HPDE6-E6E7 (cell line): ENCODE results near the gene KCNK16.
A peak's percentile ranks its signal among the peaks of the same experiment; 100 is the strongest.

Source experiments
- DNase-seq: peaks from one replicate; pipeline ENCODE4 v3.0.0; 2011; ENCODE audit warnings: missing footprints; ENCODE audit errors: extremely low spot score

The KCNK16 gene

DNA sequence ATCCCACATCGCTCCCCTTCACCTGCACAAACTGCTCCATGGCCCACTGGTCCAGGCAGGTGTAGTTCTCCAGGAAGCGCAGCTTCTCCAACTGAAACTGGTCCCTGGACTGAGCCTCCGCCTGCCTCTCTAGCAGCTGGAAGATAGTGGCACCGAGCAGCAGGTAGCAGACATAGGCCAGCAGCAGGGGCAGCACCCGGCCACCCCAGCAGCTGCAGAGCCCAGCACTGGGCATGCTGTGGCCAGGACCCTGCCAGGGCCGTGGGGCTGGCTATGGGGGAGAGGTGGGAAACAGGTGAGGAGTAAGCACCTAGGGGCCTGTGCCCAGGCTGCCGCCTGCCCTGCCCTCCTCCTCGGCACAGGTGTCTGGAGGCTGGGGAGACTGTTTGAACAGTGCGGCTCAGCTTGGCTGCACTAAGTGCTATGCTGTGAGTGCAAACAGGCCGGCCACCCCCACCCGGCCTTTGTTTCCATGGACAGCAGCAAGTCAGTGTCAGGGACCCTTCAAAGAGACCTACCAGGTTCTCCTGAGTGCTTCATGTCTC is at the start of gene KCNK16:
Gene KCNK16 (minus strand): TSS at position 397 of the 545 bp plus-strand sequence. CDS start 162 bp downstream, at position 235.
- no peak for DNase-seq

GRCh38 chr6:39370390-39370789 is 47.9 kb upstream of the KCNK16 start:
- DNase-seq = no peak

DNA sequence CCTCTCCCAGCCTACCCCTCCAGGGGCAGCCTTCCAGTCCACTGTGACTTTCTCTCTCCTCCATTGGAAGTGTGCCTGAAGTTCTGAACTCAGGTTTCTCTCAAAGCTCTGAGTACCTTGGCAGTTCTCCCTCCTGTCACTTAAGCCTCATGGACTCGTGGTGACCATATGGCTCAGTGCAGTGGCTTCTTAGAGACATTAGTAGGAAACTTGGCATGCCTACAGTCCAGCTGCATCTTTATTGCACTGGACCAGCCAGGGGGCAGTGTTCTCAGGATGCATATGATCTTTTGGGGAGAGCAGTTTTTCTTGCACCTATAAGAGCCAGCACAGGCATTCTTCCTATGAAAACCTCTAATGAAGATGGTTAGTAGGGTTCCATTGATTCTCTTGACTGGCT is 47.5 kb upstream of the KCNK16 start:
- no peak for DNase-seq

DNA sequence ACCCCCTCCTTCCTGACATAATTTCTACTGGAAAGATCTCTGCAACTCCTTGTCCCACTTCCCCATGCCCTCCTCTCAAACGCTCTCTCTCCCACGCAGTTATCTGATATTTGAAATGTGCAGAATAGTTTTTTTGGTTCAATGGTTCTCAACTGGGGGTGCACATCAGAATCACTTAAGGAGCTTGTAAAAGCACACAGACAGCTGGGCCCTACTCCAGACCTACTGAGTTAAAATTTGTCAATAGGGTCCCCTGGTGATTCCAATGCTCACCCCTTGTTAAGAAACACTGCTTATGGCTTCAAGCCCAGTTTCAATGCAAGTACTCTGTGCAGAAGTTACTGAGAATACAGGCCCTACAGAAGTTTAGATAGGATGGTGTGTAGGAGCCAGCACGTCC is 45.2 kb upstream of the KCNK16 start:
- no peak for DNase-seq

- no peak for DNase-seq
Measured at GRCh38 chr6:39366931-39367618, 44.6 kb upstream of the KCNK16 start.

DNA sequence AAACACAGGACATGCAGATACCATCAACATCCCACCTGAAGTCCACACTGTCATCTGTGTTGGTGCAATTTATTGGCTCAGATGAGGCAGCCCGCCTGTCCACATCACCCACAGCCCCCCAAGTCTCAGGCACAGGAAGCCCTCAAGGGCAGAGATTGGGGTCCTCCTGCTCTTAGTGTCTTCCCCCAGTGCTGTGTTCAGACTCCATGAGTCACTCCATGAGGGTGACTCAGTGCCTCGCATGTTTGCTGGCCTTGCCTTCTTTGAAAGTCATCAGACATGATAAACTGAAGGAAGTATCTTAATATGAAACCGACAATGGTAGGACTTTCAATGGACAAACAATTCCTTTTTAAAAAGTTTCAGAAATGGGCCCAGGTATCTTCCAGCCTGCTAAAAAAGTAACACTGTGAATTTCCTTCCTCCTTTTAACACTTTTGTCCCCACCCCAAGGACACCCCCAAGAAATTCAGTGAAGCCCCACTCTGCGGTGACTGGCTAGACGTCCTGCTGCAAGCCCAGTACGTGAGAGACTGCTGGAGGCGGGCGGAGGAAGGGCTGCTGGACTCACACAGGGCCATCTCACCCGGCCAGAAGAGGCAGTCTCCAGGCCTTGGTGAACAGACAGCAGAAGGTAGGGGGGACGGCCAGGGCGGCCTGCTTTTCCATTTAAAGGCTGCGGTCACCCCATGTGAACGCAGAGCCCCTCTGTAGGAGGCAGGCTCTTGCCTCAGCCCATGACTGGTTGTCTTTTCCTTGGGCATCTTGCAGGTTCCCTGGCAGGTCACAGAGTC is 43.0 kb upstream of the KCNK16 start:
- DNase-seq = no peak

- DNase-seq = no peak
Measured at GRCh38 chr6:39363280-39363679, 40.8 kb upstream of the KCNK16 start.

DNA sequence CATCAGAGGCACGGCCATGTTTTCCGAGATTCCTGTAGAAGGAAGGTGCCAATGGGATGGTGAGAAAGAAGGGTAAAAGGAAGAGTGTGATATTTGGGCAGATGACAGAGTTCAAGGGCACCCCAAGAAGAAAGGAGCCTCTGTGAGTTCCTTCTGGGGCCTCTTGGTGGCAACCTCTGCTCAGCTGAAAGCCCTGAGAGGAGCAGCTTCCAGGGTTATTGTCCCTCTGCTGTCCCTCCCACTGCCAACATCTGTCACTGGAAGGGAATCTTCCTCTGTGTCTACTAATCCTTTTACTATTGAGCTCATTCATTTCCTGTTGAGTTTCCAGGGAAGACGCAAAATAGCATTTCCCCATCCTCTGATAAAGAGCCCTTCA is 40.0 kb upstream of the KCNK16 start:
- no peak for DNase-seq

GRCh38 chr6:39361657-39362486 is 39.4 kb upstream of the KCNK16 start:
- DNase-seq = peak; percentile 60

GRCh38 chr6:39360378-39360777 is 37.9 kb upstream of the KCNK16 start:
- no peak for DNase-seq

DNA sequence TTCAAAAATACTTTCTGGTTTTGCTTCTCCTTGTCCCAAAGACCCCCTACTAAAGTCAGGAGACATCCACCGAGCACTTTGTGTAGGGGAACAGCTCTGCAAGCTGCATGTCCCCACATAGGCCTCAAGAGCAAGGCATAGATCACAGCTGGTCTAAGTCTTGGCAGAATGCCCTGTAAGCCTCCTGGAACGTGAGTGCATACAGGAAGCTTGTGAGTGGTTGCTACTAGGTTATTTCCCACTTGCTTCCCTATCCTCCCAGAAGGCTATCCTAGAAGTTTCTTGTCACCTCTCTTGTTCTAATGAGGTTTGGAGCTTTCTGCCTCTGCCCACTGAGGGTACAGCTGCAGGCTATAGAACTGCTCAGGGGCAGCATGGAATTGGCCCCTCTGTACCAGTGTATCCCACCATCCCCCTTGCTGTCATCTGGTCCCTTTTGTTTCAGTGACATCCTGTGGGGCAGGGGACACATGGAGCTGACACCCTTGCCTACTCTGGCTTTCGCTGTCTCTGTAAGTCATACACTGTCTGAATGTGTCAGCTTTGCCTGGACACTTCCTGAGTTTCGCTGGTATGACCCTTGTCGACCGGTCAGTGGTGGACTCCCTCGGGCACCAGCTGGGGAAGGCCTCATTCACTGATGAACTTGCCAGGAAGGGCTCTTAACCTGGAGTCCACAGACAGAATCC is 35.6 kb upstream of the KCNK16 start:
- DNase-seq = no peak

- DNase-seq = no peak
Measured at GRCh38 chr6:39353698-39354315, 31.3 kb upstream of the KCNK16 start.

- DNase-seq = no peak
Measured at GRCh38 chr6:39350723-39351505, 28.4 kb upstream of the KCNK16 start.

DNA sequence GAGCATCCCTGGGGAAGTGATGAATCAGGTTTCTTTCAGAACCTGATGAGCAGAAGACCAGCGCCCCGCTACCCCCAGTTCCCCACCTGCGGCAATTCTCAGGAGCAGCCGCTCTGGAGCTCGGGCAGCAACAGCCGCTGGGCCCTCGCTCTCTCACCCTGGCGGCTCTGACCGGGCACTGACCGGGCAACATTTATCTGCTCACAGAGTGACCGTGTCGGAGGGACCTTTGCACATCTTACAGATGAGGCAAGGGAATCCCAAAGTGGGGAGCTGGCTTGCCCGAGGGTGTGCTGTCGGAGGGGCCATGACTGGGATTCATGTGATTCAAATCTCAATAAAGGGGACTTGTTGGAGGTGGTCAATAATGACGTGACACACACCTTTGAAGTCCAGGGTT is 26.2 kb upstream of the KCNK16 start:
- no peak for DNase-seq

- DNase-seq = peak; percentile 81
Measured at GRCh38 chr6:39347906-39348585, 25.5 kb upstream of the KCNK16 start.

DNA sequence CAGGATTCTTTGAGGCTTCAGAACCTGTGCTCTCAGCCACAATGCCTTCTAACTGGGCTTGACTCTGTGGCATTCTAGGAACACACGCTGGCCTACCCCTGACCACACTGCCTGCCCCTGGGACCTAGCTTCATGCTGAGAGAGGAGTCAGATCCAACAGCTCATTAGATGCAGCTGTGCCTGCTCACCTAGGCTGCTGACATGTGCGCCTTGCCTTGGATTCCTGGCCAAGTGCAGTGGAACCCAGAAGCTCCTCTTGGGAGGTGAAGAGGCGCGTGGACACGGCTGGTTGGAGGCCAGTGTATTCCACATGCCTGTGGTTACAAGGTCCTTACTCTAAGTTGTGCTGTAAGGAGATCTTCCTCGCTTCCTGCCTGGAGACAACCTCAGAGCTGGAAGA is 24.7 kb upstream of the KCNK16 start:
- DNase-seq = no peak

- no peak for DNase-seq
Measured at GRCh38 chr6:39344821-39345280, 22.3 kb upstream of the KCNK16 start.

DNA sequence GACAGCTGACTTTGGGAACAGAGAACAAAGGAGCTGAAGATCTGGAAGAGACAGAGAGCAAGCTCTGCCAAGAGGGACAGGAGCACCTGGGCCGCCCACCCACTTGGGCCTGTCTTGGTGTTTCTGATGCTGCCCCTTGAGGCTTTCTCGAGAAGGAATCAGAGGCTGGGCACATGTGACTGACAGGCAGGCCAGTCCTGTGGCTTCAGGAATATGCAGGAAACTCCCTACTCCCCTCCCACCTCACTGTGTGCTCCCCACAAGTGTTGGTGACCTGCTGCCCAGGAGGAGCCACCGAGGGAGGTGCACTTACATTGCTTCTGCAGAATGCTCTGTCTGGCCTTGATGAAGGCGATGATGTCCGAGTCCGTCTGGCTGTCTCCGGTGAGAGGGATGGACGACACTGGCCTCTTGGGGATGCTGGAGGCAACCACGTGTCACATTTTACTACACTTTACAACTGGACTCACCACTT is 20.9 kb upstream of the KCNK16 start:
- DNase-seq = no peak

DNA sequence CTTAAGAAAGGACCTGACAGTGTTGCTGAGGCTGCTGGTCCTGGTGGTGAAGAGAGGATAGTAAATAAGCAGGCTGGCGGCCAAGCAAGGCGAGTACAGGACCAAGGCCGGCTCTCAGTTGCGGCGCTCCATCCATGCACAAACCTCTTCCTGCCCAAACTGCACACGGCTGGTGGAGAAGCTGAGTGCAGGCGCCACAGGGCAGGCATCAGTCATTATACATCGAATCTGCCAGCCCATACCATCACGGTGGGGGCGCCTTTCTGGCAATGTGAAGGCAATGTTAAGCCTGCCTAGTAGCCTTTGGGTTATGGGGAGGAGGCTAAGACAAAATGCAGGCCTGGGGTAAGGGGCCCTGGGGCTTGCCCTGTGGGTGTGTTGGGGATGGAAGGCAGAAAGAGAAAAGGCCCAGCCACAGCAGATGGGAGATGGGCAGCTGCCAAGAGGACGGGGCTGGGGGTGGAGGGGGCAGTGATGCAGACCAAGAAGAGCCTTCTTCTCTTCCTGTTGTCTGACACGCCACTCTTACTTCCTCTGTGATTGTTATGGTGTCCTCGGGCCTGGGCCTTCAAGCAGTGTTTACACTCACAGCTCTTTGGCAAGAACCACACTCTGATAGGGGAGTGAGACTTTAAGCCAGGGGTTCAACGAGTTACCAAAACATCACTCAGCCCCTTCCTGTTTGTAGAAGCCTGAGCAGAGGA is 20.3 kb upstream of the KCNK16 start:
- DNase-seq = no peak
